ENCODE measurements around the gene KCNQ5. TPM values are rescaled to one million over a fixed set of nuclear protein-coding genes. Genes with fewer than 3 reads are reported as not detected.
A peak's percentile ranks its signal among the peaks of the same experiment; 100 is the strongest.
"Not testable (repeated sequence)": the region's sequence is repeated elsewhere in the genome, so short reads cannot be mapped to it uniquely, and the experiment has no call there.

The KCNQ5 gene
- total and polyA plus RNA-seq, 2 donors (not counting 1 experiment from before 2014, with no cell fraction given): 0.74 to 4.6 TPM

DNA sequence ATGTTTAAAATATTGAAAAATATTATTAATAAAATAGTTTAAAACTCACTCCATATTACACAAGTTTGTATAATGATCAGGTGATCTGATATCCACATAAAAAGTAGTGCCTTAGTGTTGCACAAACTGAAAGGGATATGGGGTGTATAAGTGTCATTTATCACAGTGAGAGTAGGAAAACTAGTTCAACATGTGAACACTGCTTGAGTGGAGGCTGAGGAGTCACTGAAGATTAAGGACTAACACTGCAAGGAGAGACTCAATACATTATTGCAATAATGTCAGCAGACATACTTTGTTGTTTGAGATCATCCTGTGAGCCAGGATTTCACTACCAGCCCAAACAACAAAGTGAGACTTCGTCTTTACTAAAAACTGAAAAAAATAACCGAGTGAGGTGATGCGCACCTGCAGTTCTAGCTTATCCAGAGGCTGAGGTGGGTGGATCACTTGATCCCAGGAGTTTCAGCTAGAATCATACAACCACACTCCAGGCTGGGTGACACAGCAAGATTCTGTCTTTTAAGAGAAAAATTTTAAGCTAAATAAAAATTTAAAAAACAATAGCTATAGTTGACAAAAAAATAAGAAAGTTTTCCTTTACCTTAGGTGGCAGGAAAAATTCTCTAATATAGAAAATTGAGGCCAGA lies 605.9 kb downstream of the KCNQ5 start:
- Histone ChIP-seq H2AFZ (ENCODE audit: low read length) (no peak overlapping the region), H3K4me3 (replicated peaks in 1 of 4; ENCODE audit: control extremely low read depth in 1 of 4, insufficient read depth in 1 of 4, low read depth in 3 of 4, low read length in 4 of 4) (no peak overlapping the region), H3K9ac (ENCODE audit: insufficient read depth, low read length) (no peak overlapping the region), H3K27me3 (ENCODE audit: control insufficient read depth, insufficient read depth, low read length) (no peaks in the 10 kb centered on the region), H3K79me2 (ENCODE audit: control insufficient read depth, insufficient read depth, low read length) (no peaks in the 10 kb centered on the region), H3K4me2 (ENCODE audit: extremely low read depth, insufficient read depth, low read length) (no peak overlapping the region), H3K9me3 (ENCODE audit: control insufficient read depth, insufficient read depth, low read depth, low read length) (no peaks in the 10 kb centered on the region), H4K20me1 (ENCODE audit: control insufficient read depth, extremely low read depth, insufficient read depth, low read length) (no peaks in the 10 kb centered on the region), H3K36me3 (ENCODE audit: control insufficient read depth, insufficient read depth, low read length) (no peaks in the 10 kb centered on the region), H3K27ac (ENCODE audit: insufficient read depth, low read length) (no peak overlapping the region), H3K4me1 (ENCODE audit: control insufficient read depth, extremely low read depth, insufficient read depth, low read length) (no peaks in the 10 kb centered on the region)
- DNase-seq (ENCODE audit: low read depth in 2 of 2): no peak
- no peak for TF ChIP-seq EZH2 (IDR thresholded peaks at IDR 0.05; ENCODE audit: low read length, missing control alignments)
- TF ChIP-seq, protein P1, sequence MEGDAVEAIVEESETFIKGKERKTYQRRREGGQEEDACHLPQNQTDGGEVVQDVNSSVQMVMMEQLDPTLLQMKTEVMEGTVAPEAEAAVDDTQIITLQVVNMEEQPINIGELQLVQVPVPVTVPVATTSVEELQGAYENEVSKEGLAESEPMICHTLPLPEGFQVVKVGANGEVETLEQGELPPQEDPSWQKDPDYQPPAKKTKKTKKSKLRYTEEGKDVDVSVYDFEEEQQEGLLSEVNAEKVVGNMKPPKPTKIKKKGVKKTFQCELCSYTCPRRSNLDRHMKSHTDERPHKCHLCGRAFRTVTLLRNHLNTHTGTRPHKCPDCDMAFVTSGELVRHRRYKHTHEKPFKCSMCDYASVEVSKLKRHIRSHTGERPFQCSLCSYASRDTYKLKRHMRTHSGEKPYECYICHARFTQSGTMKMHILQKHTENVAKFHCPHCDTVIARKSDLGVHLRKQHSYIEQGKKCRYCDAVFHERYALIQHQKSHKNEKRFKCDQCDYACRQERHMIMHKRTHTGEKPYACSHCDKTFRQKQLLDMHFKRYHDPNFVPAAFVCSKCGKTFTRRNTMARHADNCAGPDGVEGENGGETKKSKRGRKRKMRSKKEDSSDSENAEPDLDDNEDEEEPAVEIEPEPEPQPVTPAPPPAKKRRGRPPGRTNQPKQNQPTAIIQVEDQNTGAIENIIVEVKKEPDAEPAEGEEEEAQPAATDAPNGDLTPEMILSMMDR (conservative IDR thresholded peaks at IDR 0.05 in 1 of 2, IDR thresholded peaks at IDR 0.05 in 1 of 2; ENCODE audit: low read depth in 1 of 2, low read length in 2 of 2): no peak

- peaks cover 9% of the 10 kb centered on the region for H3K4me1 ChIP-seq (ENCODE audit: control insufficient read depth, extremely low read depth, insufficient read depth, low read length)
- no peaks in the 10 kb centered on the region for H4K20me1 ChIP-seq (ENCODE audit: control insufficient read depth, extremely low read depth, insufficient read depth, low read length)
- H3K4me2 ChIP-seq (ENCODE audit: extremely low read depth, insufficient read depth, low read length): no peak overlapping the region
- no peak overlapping the region for H3K4me3 ChIP-seq (replicated peaks in 1 of 4; ENCODE audit: control extremely low read depth in 1 of 4, insufficient read depth in 1 of 4, low read depth in 3 of 4, low read length in 4 of 4)
- DNase-seq (ENCODE audit: low read depth in 2 of 2): peak in 1 of 2 donors; percentile 21
- no peaks in the 10 kb centered on the region for H3K9me3 ChIP-seq (ENCODE audit: control insufficient read depth, insufficient read depth, low read depth, low read length)
- H3K27me3 ChIP-seq (ENCODE audit: control insufficient read depth, insufficient read depth, low read length): no peaks in the 10 kb centered on the region
- TF ChIP-seq, protein P1 (conservative IDR thresholded peaks at IDR 0.05 in 1 of 2, IDR thresholded peaks at IDR 0.05 in 1 of 2; ENCODE audit: low read depth in 1 of 2, low read length in 2 of 2): no peak
- TF ChIP-seq EZH2 (IDR thresholded peaks at IDR 0.05; ENCODE audit: low read length, missing control alignments): no peak
- H3K9ac ChIP-seq (ENCODE audit: insufficient read depth, low read length): no peak overlapping the region
- no peaks in the 10 kb centered on the region for H3K36me3 ChIP-seq (ENCODE audit: control insufficient read depth, insufficient read depth, low read length)
- H3K79me2 ChIP-seq (ENCODE audit: control insufficient read depth, insufficient read depth, low read length): no peaks in the 10 kb centered on the region
- no peak overlapping the region for H3K27ac ChIP-seq (ENCODE audit: insufficient read depth, low read length)
- H2AFZ ChIP-seq (ENCODE audit: low read length): no peak overlapping the region
Observed at GRCh38 chr6:73231986-73232391, 610.1 kb downstream of the KCNQ5 start.

- peaks cover 9% of the 10 kb centered on the region for H3K4me1 ChIP-seq (ENCODE audit: control insufficient read depth, extremely low read depth, insufficient read depth, low read length)
- no peak overlapping the region for H2AFZ ChIP-seq (ENCODE audit: low read length)
- no peak overlapping the region for H3K4me2 ChIP-seq (ENCODE audit: extremely low read depth, insufficient read depth, low read length)
- no peak for DNase-seq (ENCODE audit: low read depth in 2 of 2)
- H3K36me3 ChIP-seq (ENCODE audit: control insufficient read depth, insufficient read depth, low read length): no peaks in the 10 kb centered on the region
- no peaks in the 10 kb centered on the region for H3K27me3 ChIP-seq (ENCODE audit: control insufficient read depth, insufficient read depth, low read length)
- no peaks in the 10 kb centered on the region for H3K9me3 ChIP-seq (ENCODE audit: control insufficient read depth, insufficient read depth, low read depth, low read length)
- no peaks in the 10 kb centered on the region for H3K79me2 ChIP-seq (ENCODE audit: control insufficient read depth, insufficient read depth, low read length)
- H4K20me1 ChIP-seq (ENCODE audit: control insufficient read depth, extremely low read depth, insufficient read depth, low read length): no peaks in the 10 kb centered on the region
- H3K27ac ChIP-seq (ENCODE audit: insufficient read depth, low read length): no peak overlapping the region
- TF ChIP-seq, protein P1 (conservative IDR thresholded peaks at IDR 0.05 in 1 of 2, IDR thresholded peaks at IDR 0.05 in 1 of 2; ENCODE audit: low read depth in 1 of 2, low read length in 2 of 2): no peak
- no peak for TF ChIP-seq EZH2 (IDR thresholded peaks at IDR 0.05; ENCODE audit: low read length, missing control alignments)
- no peak overlapping the region for H3K4me3 ChIP-seq (replicated peaks in 1 of 4; ENCODE audit: control extremely low read depth in 1 of 4, insufficient read depth in 1 of 4, low read depth in 3 of 4, low read length in 4 of 4)
- no peak overlapping the region for H3K9ac ChIP-seq (ENCODE audit: insufficient read depth, low read length)
Observed at GRCh38 chr6:73233048-73233447, 611.2 kb downstream of the KCNQ5 start.

DNA sequence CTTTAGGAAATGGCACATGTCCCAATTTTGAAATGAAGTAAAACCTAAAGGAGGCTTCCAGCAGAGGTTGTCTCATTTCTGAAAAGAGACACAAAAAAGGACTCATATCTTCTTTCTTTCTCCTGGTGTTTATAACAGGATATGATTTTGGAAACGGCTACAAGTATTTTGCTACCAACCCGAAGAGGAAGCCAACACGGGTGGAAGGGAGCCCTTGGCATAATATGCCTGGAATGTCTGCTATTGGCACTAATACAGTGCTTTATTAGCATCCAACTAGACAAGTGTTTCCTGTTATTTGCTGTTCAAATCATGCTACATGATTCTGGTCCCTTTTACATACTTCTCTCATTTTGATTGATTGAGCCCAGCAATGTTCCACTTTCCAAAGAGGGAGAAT lies 612.1 kb downstream of the KCNQ5 start:
- H3K36me3 ChIP-seq (ENCODE audit: control insufficient read depth, insufficient read depth, low read length); H3K79me2 ChIP-seq (ENCODE audit: control insufficient read depth, insufficient read depth, low read length); H3K4me3 ChIP-seq (replicated peaks in 1 of 4; ENCODE audit: control extremely low read depth in 1 of 4, insufficient read depth in 1 of 4, low read depth in 3 of 4, low read length in 4 of 4); H3K4me1 ChIP-seq (ENCODE audit: control insufficient read depth, extremely low read depth, insufficient read depth, low read length); H3K9ac ChIP-seq (ENCODE audit: insufficient read depth, low read length); H3K27me3 ChIP-seq (ENCODE audit: control insufficient read depth, insufficient read depth, low read length); H2AFZ ChIP-seq (ENCODE audit: low read length); H4K20me1 ChIP-seq (ENCODE audit: control insufficient read depth, extremely low read depth, insufficient read depth, low read length); H3K9me3 ChIP-seq (ENCODE audit: control insufficient read depth, insufficient read depth, low read depth, low read length): not testable (repeated sequence)
- peak overlapping the region; percentile 51 for H3K4me2 ChIP-seq (ENCODE audit: extremely low read depth, insufficient read depth, low read length)
- peak overlapping the region; percentile 51 for H3K27ac ChIP-seq (ENCODE audit: insufficient read depth, low read length)
- peak in 1 of 2 donors; percentile 6 for DNase-seq (ENCODE audit: low read depth in 2 of 2)
